ENCODE data around the gene CEP104. TPM values are rescaled to one million over a fixed set of nuclear protein-coding genes. Genes with fewer than 3 reads are reported as not detected.

The CEP104 gene
- total RNA-seq, 1 experiment from 2014 or later, result 44.1 TPM

DNA sequence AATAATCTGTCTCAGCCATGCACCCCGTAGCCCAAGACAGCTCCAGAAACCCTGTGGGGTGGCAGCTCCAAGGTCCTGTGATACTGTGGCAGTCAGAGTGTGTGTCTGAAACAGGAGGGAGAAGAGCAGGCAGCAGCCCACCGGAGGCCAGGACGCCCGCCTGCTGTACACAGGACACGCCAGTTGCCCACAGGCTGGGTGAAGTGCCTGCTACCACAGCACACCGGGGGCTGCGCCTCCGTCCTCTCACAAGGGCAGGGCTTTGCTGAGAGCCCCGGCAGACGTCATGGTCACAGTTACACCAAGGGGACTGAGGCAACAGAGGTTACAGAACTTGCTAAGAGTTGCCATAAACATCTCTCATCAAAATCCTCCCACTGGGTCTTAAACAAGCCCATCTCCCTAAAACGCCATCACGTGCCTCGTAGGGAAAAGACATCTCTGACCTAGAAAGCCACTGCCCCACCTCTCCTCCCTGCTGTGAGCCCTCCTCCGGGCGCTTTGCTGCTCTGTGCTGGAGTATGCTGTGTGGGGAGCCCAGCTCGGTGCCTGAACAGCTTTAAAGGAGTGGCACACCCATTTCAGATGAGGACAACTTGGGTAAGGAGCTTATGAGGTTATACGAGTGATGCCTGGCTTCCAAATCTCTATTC, 37.7 kb upstream of the CEP104 start:
- intact Hi-C loops (cut with micrococcal nuclease), result no loop called here
- ATAC-seq (no peak), DNase-seq (ENCODE audit: low read depth, low spot score) (no peak)
- no peaks in the 10 kb centered on the region for H3K27me3 ChIP-seq (ENCODE audit: insufficient read depth, low read length)
- H3K27ac ChIP-seq (ENCODE audit: low read depth, low read length), result no peak overlapping the region
- BruUV-seq (replicated peaks), result no TSS peak
- CTCF ChIA-PET, result no interaction called here
- no peak overlapping the region for H3K4me2 ChIP-seq (ENCODE audit: low read length)
- H3K9me3 ChIP-seq (ENCODE audit: control insufficient read depth in 1 of 2, insufficient read depth in 1 of 2, low read depth in 1 of 2, low read length in 2 of 2), result no peaks in the 10 kb centered on the region
- no peak overlapping the region for H3K9ac ChIP-seq (ENCODE audit: low read length)
- no peak overlapping the region for H3K4me3 ChIP-seq (replicated peaks in 1 of 2; ENCODE audit: low read depth in 1 of 2, low read length in 2 of 2)
- peaks cover 78% of the 10 kb centered on the region for H3K79me2 ChIP-seq (ENCODE audit: insufficient read depth, low read length)
- peaks cover 0 to 9% of the 10 kb centered on the region in 2 experiments; a peak in 1 of 4 replicates for H3K4me1 ChIP-seq (ENCODE audit: control insufficient read depth in 1 of 2, insufficient read depth in 2 of 2, low read length in 2 of 2)
- H2AFZ ChIP-seq (ENCODE audit: low read depth, low read length, poor library complexity, severe bottlenecking), result no peak overlapping the region
- POLR2A ChIA-PET, result no interaction called here
- RAD21 ChIA-PET (ENCODE audit: low non-redundant PET in 1 of 2, low total read pairs in 2 of 2, uncharacterized antibody in 2 of 2, unreplicated experiment in 2 of 2), result no interaction called here
- H4K20me1 ChIP-seq (ENCODE audit: insufficient read depth), result no peaks in the 10 kb centered on the region
- no peaks in the 10 kb centered on the region for H3K9me2 ChIP-seq (ENCODE audit: insufficient read depth)
- TF ChIP-seq, protein P1, sequence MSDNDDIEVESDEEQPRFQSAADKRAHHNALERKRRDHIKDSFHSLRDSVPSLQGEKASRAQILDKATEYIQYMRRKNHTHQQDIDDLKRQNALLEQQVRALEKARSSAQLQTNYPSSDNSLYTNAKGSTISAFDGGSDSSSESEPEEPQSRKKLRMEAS (IDR thresholded peaks at IDR 0.05), result no peak
- TF ChIP-seq EZH2 (IDR thresholded peaks at IDR 0.05), result no peak
- TF ChIP-seq, protein P2, sequence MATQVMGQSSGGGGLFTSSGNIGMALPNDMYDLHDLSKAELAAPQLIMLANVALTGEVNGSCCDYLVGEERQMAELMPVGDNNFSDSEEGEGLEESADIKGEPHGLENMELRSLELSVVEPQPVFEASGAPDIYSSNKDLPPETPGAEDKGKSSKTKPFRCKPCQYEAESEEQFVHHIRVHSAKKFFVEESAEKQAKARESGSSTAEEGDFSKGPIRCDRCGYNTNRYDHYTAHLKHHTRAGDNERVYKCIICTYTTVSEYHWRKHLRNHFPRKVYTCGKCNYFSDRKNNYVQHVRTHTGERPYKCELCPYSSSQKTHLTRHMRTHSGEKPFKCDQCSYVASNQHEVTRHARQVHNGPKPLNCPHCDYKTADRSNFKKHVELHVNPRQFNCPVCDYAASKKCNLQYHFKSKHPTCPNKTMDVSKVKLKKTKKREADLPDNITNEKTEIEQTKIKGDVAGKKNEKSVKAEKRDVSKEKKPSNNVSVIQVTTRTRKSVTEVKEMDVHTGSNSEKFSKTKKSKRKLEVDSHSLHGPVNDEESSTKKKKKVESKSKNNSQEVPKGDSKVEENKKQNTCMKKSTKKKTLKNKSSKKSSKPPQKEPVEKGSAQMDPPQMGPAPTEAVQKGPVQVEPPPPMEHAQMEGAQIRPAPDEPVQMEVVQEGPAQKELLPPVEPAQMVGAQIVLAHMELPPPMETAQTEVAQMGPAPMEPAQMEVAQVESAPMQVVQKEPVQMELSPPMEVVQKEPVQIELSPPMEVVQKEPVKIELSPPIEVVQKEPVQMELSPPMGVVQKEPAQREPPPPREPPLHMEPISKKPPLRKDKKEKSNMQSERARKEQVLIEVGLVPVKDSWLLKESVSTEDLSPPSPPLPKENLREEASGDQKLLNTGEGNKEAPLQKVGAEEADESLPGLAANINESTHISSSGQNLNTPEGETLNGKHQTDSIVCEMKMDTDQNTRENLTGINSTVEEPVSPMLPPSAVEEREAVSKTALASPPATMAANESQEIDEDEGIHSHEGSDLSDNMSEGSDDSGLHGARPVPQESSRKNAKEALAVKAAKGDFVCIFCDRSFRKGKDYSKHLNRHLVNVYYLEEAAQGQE (IDR thresholded peaks at IDR 0.05; ENCODE audit: low read depth), result no peak
- TF ChIP-seq YY1 (IDR thresholded peaks at IDR 0.05; ENCODE audit: extremely low read depth, insufficient replicate concordance, low read depth, low read length), result no peak
- no peak for TF ChIP-seq ZNF274 (IDR thresholded peaks at IDR 0.05; ENCODE audit: low read depth, low read length)
- TF ChIP-seq EZH2phosphoT487 (IDR thresholded peaks at IDR 0.05; ENCODE audit: borderline replicate concordance), result no peak
- no peak for TF ChIP-seq POLR2AphosphoS5 (IDR thresholded peaks at IDR 0.05; ENCODE audit: low read depth, low read length)
- no peak for TF ChIP-seq CEBPB (IDR thresholded peaks at IDR 0.05; ENCODE audit: low read depth)
- TF ChIP-seq ELF1 (IDR thresholded peaks at IDR 0.05; ENCODE audit: borderline replicate concordance, low read depth), result no peak
- TF ChIP-seq SRF (IDR thresholded peaks at IDR 0.05; ENCODE audit: low read depth), result no peak
- no peak for TF ChIP-seq ZFX (IDR thresholded peaks at IDR 0.05)
- TF ChIP-seq SIN3A (IDR thresholded peaks at IDR 0.05; ENCODE audit: low read depth), result no peak
- TF ChIP-seq, protein P3, sequence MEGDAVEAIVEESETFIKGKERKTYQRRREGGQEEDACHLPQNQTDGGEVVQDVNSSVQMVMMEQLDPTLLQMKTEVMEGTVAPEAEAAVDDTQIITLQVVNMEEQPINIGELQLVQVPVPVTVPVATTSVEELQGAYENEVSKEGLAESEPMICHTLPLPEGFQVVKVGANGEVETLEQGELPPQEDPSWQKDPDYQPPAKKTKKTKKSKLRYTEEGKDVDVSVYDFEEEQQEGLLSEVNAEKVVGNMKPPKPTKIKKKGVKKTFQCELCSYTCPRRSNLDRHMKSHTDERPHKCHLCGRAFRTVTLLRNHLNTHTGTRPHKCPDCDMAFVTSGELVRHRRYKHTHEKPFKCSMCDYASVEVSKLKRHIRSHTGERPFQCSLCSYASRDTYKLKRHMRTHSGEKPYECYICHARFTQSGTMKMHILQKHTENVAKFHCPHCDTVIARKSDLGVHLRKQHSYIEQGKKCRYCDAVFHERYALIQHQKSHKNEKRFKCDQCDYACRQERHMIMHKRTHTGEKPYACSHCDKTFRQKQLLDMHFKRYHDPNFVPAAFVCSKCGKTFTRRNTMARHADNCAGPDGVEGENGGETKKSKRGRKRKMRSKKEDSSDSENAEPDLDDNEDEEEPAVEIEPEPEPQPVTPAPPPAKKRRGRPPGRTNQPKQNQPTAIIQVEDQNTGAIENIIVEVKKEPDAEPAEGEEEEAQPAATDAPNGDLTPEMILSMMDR (IDR thresholded peaks at IDR 0.05 in 2 of 3, conservative IDR thresholded peaks at IDR 0.05 in 1 of 3; ENCODE audit: borderline replicate concordance in 1 of 3, insufficient read depth in 1 of 3, low read depth in 2 of 3, low read length in 2 of 3), result no peak
- no peak for TF ChIP-seq RAD21 (IDR thresholded peaks at IDR 0.05; ENCODE audit: low read depth)
- peaks cover 7 to 17% of the 10 kb centered on the region in 2 experiments; a peak in 3 of 4 replicates for H3K36me3 ChIP-seq (ENCODE audit: control insufficient read depth in 1 of 2, insufficient read depth in 2 of 2, low read length in 2 of 2)

Data from HCT116 (cell line).